ENCODE data around the gene TSPEAR.

TSPEAR gene

GRCh38 chr21:44657635-44658540 is 53.5 kb downstream of the TSPEAR start, which contains the start of gene KRTAP12-3:
KRTAP12-3 (plus strand) TSS chr21:44657932; CDS start chr21:44657980, 48 bp downstream.
- peaks cover 3% of the 10 kb centered on the region for H3K9me3 ChIP-seq
- H3K27ac ChIP-seq: peak within 1 kb of the TSS; percentile 69
- no peaks in the 10 kb centered on the region for H3K36me3 ChIP-seq
- TF ChIP-seq CTCF (IDR thresholded peaks at IDR 0.05): no peak
- H3K4me1 ChIP-seq (ENCODE audit: control insufficient read depth in 1 of 2, insufficient read depth in 1 of 2, low read depth in 1 of 2, low read length in 1 of 2): peaks cover 10 to 11% of the 10 kb centered on the region in 2 experiments
- no peaks in the 10 kb centered on the region for H3K27me3 ChIP-seq
- H3K4me3 ChIP-seq (ENCODE audit: low read depth in 1 of 2, low read length in 1 of 2): no peak within 1 kb of the TSS

- Histone ChIP-seq H3K27ac (peak overlapping the region; percentile 69), H3K4me1 (ENCODE audit: control insufficient read depth in 1 of 2, insufficient read depth in 1 of 2, low read depth in 1 of 2, low read length in 1 of 2) (peaks cover 10 to 11% of the 10 kb centered on the region in 2 experiments), H3K27me3 (no peaks in the 10 kb centered on the region), H3K9me3 (peaks cover 3% of the 10 kb centered on the region), H3K4me3 (ENCODE audit: low read depth in 1 of 2, low read length in 1 of 2) (no peak overlapping the region), H3K36me3 (no peaks in the 10 kb centered on the region)
- no peak for TF ChIP-seq CTCF (IDR thresholded peaks at IDR 0.05)
Observed at GRCh38 chr21:44656868-44657267, 54.5 kb downstream of the TSPEAR start.

GRCh38 chr21:44654576-44655175 is 56.7 kb downstream of the TSPEAR start, which contains the start of gene KRTAP12-4:
KRTAP12-4 (minus strand) TSS chr21:44654659; CDS start chr21:44654614, 45 bp downstream.
- Histone ChIP-seq H3K9me3 (peaks cover 3% of the 10 kb centered on the region), H3K4me1 (ENCODE audit: control insufficient read depth in 1 of 2, insufficient read depth in 1 of 2, low read depth in 1 of 2, low read length in 1 of 2) (peaks cover 10 to 11% of the 10 kb centered on the region in 2 experiments), H3K27ac (no peak within 1 kb of the TSS), H3K4me3 (ENCODE audit: low read depth in 1 of 2, low read length in 1 of 2) (no peak within 1 kb of the TSS), H3K36me3 (no peaks in the 10 kb centered on the region), H3K27me3 (no peaks in the 10 kb centered on the region)
- TF ChIP-seq CTCF (IDR thresholded peaks at IDR 0.05): no peak

- TF ChIP-seq CTCF (IDR thresholded peaks at IDR 0.05): no peak
- H3K27ac ChIP-seq: no peak overlapping the region
- no peaks in the 10 kb centered on the region for H3K27me3 ChIP-seq
- peaks cover 3% of the 10 kb centered on the region for H3K9me3 ChIP-seq
- no peaks in the 10 kb centered on the region for H3K36me3 ChIP-seq
- no peak overlapping the region for H3K4me3 ChIP-seq (ENCODE audit: low read depth in 1 of 2, low read length in 1 of 2)
- peaks cover 8 to 11% of the 10 kb centered on the region in 2 experiments for H3K4me1 ChIP-seq (ENCODE audit: control insufficient read depth in 1 of 2, insufficient read depth in 1 of 2, low read depth in 1 of 2, low read length in 1 of 2)
Observed at GRCh38 chr21:44653656-44654575, 57.5 kb downstream of the TSPEAR start.

GRCh38 chr21:44653123-44653522 is 58.2 kb downstream of the TSPEAR start:
- H3K4me1 ChIP-seq (ENCODE audit: control insufficient read depth in 1 of 2, insufficient read depth in 1 of 2, low read depth in 1 of 2, low read length in 1 of 2): peaks cover 0 to 5% of the 10 kb centered on the region in 2 experiments
- H3K36me3 ChIP-seq: no peaks in the 10 kb centered on the region
- no peak for TF ChIP-seq CTCF (IDR thresholded peaks at IDR 0.05)
- H3K9me3 ChIP-seq: peaks cover 3% of the 10 kb centered on the region
- no peak overlapping the region for H3K4me3 ChIP-seq (ENCODE audit: low read depth in 1 of 2, low read length in 1 of 2)
- no peaks in the 10 kb centered on the region for H3K27me3 ChIP-seq
- no peak overlapping the region for H3K27ac ChIP-seq

All from neutrophil (primary cell).